Lower leg skin (tissue), 4 donors: ENCODE results near the gene GSTP1. TPM values are rescaled to one million over a fixed set of nuclear protein-coding genes. Genes with fewer than 3 reads are reported as not detected.
"Not testable (repeated sequence)": the region's sequence is repeated elsewhere in the genome, so short reads cannot be mapped to it uniquely, and the experiment has no call there.

ENCODE experiments used
- DNase-seq, 2 donors: peaks; one replicate each; pipeline ENCODE4 v3.0.0-alpha.2; 2019; ENCODE audit warnings: low spot score in 2 of 2
- H3K4me3 ChIP-seq: fragments of 200-600 bp; sonication (generic); 2 replicates; pipeline ENCODE4 v1.5.1; 2017; ENCODE audit warnings: mild to moderate bottlenecking, low read depth; ENCODE audit not compliant: poor library complexity, severe bottlenecking
- CTCF ChIP-seq, 3 donors: fragments of 450-650 bp; IDR thresholded peaks; one replicate each; pipeline ENCODE4 v1.5.1; 2016; ENCODE audit warnings: antibody characterized with exemption in 3 of 3, mild to moderate bottlenecking in 3 of 3, moderate library complexity in 2 of 3
- POLR2A ChIP-seq, 2 donors: fragments of 450-650 bp; IDR thresholded peaks; one replicate each; pipeline ENCODE4 v1.6.1; 2016 to 2017; ENCODE audit warnings: antibody characterized with exemption in 2 of 2, mild to moderate bottlenecking in 1 of 2, moderate library complexity in 1 of 2
- WGBS, 2 donors: methylation state at CpG; one replicate each; pipeline ENCODE4 v1.1.5; 2018; 5-methylcytosine and 5-hydroxymethylcytosine counted together
- intact Hi-C: fragments of 100-400 bp; cut with DNase I; formaldehyde crosslinking; loops from one replicate; pipeline ENCODE4 v1.15.0; 2023; ENCODE audit warnings: low total_unique reads
- total RNA-seq, 4 donors: library from RNA; depleted of rRNA; stranded (reverse); fragments of >200 nt; gene quantifications; one replicate each; pipeline ENCODE4 v1.1.0, GENCODE V29; 2016

Gene GSTP1
- total RNA-seq, 4 donors from 2014 or later: 1,126 to 2,386 (median 2,019) TPM

GRCh38 chr11:67545280-67545679, 38.3 kb upstream of the GSTP1 start:
- TF ChIP-seq POLR2A (IDR thresholded peaks at IDR 0.05) (no peak), CTCF (IDR thresholded peaks at IDR 0.05) (no peak)
- no peak overlapping the region for H3K4me3 ChIP-seq
- intact Hi-C loops: no loop called here
- WGBS, 2 donors: 60 to 63% methylated on average over 7 to 8 of the region's 8 CpGs
- no peak for DNase-seq

DNA sequence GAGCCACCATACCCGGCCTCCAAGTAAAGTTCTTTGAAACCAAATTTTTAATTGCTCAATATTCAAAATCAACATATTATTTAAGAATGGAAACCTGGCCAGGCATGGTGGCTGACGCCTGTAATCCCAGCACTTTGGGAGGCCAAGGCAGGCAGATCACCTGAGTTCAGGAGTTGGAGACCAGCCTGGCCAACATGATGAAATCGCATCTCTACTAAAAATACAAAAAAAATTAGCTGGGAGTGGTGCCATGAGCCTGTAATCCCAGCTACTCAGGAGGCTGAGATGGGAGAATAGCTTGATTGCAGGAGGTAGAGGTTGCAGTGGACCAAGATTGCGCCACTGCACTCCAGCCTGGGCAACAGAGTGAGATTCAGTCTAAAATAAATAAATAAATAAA, 35.5 kb upstream of the GSTP1 start:
- intact Hi-C loops, H3K4me3 ChIP-seq, DNase-seq: not testable (repeated sequence)
- WGBS, 2 donors: 85 to 90% methylated on average over 4 of the region's 4 CpGs

- 86 to 91% methylated on average over 9 of the region's 9 CpGs for WGBS, 2 donors
- no peak for DNase-seq
- no peak overlapping the region for H3K4me3 ChIP-seq
- TF ChIP-seq POLR2A (IDR thresholded peaks at IDR 0.05) (no peak), CTCF (IDR thresholded peaks at IDR 0.05) (no peak)
- intact Hi-C loops: no loop called here
These were observed 35.0 kb upstream of the GSTP1 start for GRCh38 chr11:67548555-67549110.

DNA sequence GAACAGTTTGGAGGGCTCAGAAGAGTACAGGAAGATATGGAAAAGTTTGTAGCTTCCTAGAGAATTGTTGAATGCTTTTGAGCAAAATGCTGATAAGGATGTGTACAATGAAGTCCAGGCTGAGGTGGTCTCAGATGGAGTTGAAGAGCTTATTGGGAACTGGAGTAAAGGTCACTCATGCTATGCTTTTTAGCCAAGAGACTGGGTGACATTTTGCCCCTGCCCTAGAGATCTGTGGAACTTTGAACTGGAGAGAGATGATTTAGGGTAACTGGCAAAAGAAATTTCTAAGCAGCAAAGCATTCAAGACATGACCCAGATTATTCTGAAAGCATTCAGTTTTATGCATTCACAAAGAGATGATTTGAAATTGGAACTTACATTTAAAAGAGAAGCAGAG, 32.5 kb upstream of the GSTP1 start:
- H3K4me3 ChIP-seq: no peak overlapping the region
- DNase-seq: no peak
- intact Hi-C loops: no loop called here
- TF ChIP-seq POLR2A (IDR thresholded peaks at IDR 0.05) (no peak), CTCF (IDR thresholded peaks at IDR 0.05) (no peak)

DNA sequence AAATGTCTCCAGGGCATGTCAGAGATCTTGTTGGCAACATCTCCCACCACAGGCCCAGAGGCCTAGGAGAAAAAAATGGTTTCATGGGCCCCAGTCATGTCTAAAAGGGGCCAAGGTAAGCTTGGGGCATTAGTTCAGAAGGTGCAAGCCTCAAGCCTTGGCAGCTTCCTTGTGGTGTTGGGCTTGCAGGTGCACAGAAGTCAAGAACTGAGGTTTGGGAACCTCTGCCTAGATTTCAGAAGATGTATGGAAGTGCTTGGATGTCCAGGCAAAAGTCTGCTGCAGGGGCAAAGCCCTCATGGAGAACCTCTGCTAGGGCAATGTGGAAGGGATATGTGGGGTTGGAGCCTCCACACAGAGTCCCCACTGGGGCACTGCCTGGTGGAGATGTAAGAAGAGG, 31.9 kb upstream of the GSTP1 start:
- intact Hi-C loops, H3K4me3 ChIP-seq, DNase-seq: not testable (repeated sequence)

GRCh38 chr11:67556244-67556643, 27.4 kb upstream of the GSTP1 start:
- H3K4me3 ChIP-seq: no peak overlapping the region
- intact Hi-C loops: loop anchor here (1.0 kb wide), 1 partner anchor 9 kb away; no protein-coding TSS in a partner anchor
- 66 to 68% methylated on average over 3 of the region's 3 CpGs for WGBS, 2 donors
- DNase-seq: no peak
- TF ChIP-seq CTCF (IDR thresholded peaks at IDR 0.05) (no peak), POLR2A (IDR thresholded peaks at IDR 0.05) (no peak)

- WGBS, 2 donors: 46 to 53% methylated on average over 19 of the region's 19 CpGs
- DNase-seq: no peak
- H3K4me3 ChIP-seq: no peak overlapping the region
- TF ChIP-seq POLR2A (IDR thresholded peaks at IDR 0.05) (no peak), CTCF (IDR thresholded peaks at IDR 0.05) (no peak)
- intact Hi-C loops: no loop called here
These were observed 25.4 kb upstream of the GSTP1 start for GRCh38 chr11:67558084-67558772.
